Right cardiac atrium (tissue), 5 donors: ENCODE data around the gene IFITM5. TPM values are rescaled to one million over a fixed set of nuclear protein-coding genes. Genes with fewer than 3 reads are reported as not detected.

Experiments
- ATAC-seq, 2 donors: fragments of 200-7000 bp; cut with Tn5 transposase; one replicate each; pipeline versions ENCODE4 v1.8.0 to v1.9.1; 2020; ENCODE audit warnings: moderate library complexity in 2 of 2, mild to moderate bottlenecking in 1 of 2
- DNase-seq, 3 donors: peaks; one replicate each; pipeline ENCODE4 v3.0.0-alpha.2; 2020
- H3K27ac ChIP-seq: one replicate; pipeline ENCODE4 v1.5.1; 2013; ENCODE audit warnings: mild to moderate bottlenecking, low read length, control low read depth, moderate library complexity
- H3K27me3 ChIP-seq: one replicate; pipeline ENCODE4 v1.6.1; 2013; ENCODE audit not compliant: control insufficient read depth, insufficient read depth
- H3K4me1 ChIP-seq: one replicate; pipeline ENCODE4 v1.6.1; 2013; ENCODE audit warnings: low read length; ENCODE audit not compliant: control insufficient read depth, insufficient read depth
- H3K4me3 ChIP-seq: one replicate; pipeline ENCODE4 v1.5.1; 2013; ENCODE audit warnings: low read length, control low read depth
- H3K9me3 ChIP-seq: one replicate; pipeline ENCODE4 v1.6.1; 2013; ENCODE audit warnings: low read length; ENCODE audit not compliant: control insufficient read depth
- WGBS: extraction: QIAGEN DNeasy Blood & Tissue Kit; methylation state at CpG from one replicate; pipeline ENCODE4 v1.1.7; 2013; 5-methylcytosine and 5-hydroxymethylcytosine counted together
- intact Hi-C, 4 donors: fragments of 100-400 bp; cut with DNase I; formaldehyde crosslinking; loops; one replicate each; pipeline versions ENCODE4 v1.11.0 to v1.14.0; 2022 to 2023
- polyA plus RNA-seq: library from polyadenylated mRNA; stranded (reverse); fragments of 200-250 nt; gene quantifications from one replicate; pipeline ENCODE4 v1.2.3, GENCODE V29; 2013
- total RNA-seq, 4 donors: library from RNA; stranded (reverse); fragmentation: NEBNext Ultra II Directional; extraction: Animal tissue kit (Norgen Biotek cat#: 25700); gene quantifications; one replicate each; pipeline ENCODE4 v1.2.1, GENCODE V29; 2021
- donor health status: healthy with polysubstance abuse.
- donor health status: DM: no; HTN: yes; CAD: no.
- donor health status: DM: no; HTN: no; CAD: no.
- donor health status: DM: no; HTN: yes; CAD: no; lungs with severe emphysema.
- donor health status: DM: yes; HTN: yes; CAD: no.

IFITM5 gene
- total and polyA plus RNA-seq, 5 donors, result not detected

- no peaks in the 10 kb centered on the region for H3K27me3 ChIP-seq
- intact Hi-C loops, result no loop called here
- no peak overlapping the region for H3K27ac ChIP-seq
- WGBS, result 82% methylated on average over 29 of the region's 29 CpGs
- no peaks in the 10 kb centered on the region for H3K4me1 ChIP-seq
- ATAC-seq (no peak), DNase-seq (peak in 2 of 3 donors; percentile 42 to 46)
- H3K4me3 ChIP-seq, result no peak overlapping the region
- H3K9me3 ChIP-seq, result no peaks in the 10 kb centered on the region
Measured at GRCh38 chr11:285021-285893, 14.1 kb downstream of the IFITM5 start.

- WGBS, result 84% methylated on average over 24 of the region's 24 CpGs
- no peaks in the 10 kb centered on the region for H3K9me3 ChIP-seq
- ATAC-seq (no peak), DNase-seq (peak in 2 of 3 donors; percentile 44 to 56)
- no peak overlapping the region for H3K4me3 ChIP-seq
- no peaks in the 10 kb centered on the region for H3K27me3 ChIP-seq
- intact Hi-C loops, result no loop called here
- H3K27ac ChIP-seq, result no peak overlapping the region
- H3K4me1 ChIP-seq, result no peaks in the 10 kb centered on the region
Measured at GRCh38 chr11:284105-285020, 15.0 kb downstream of the IFITM5 start.

GRCh38 chr11:283405-284104, 15.8 kb downstream of the IFITM5 start:
- Histone ChIP-seq H3K4me1 (no peaks in the 10 kb centered on the region), H3K9me3 (no peaks in the 10 kb centered on the region), H3K27me3 (no peaks in the 10 kb centered on the region), H3K4me3 (no peak overlapping the region), H3K27ac (no peak overlapping the region)
- no peak for ATAC-seq
- DNase-seq, result no peak
- intact Hi-C loops, result no loop called here
- 84% methylated on average over 23 of the region's 23 CpGs for WGBS

- WGBS, result 62% methylated on average over 13 of the region's 13 CpGs
- H3K27me3 ChIP-seq, result no peaks in the 10 kb centered on the region
Measured at GRCh38 chr11:282630-283360, 16.5 kb downstream of the IFITM5 start.

GRCh38 chr11:282171-282570, 17.2 kb downstream of the IFITM5 start:
- H3K4me1 ChIP-seq, result no peaks in the 10 kb centered on the region
- no peak overlapping the region for H3K4me3 ChIP-seq
- DNase-seq (peak in 1 of 3 donors; percentile 27), ATAC-seq (no peak)
- intact Hi-C loops, result no loop called here
- 70% methylated on average over 4 of the region's 4 CpGs for WGBS
- H3K9me3 ChIP-seq, result no peaks in the 10 kb centered on the region
- no peak overlapping the region for H3K27ac ChIP-seq
- H3K27me3 ChIP-seq, result no peaks in the 10 kb centered on the region

More at GRCh38 chr11:282630-283360, 16.5 kb downstream of the IFITM5 start:
- intact Hi-C loops, result no loop called here
- Histone ChIP-seq H3K4me1 (no peaks in the 10 kb centered on the region), H3K4me3 (no peak overlapping the region), H3K27ac (no peak overlapping the region), H3K9me3 (no peaks in the 10 kb centered on the region)
- DNase-seq (no peak), ATAC-seq (no peak)

- H3K4me3 ChIP-seq, result no peak overlapping the region
- H3K9me3 ChIP-seq, result no peaks in the 10 kb centered on the region
- no peaks in the 10 kb centered on the region for H3K4me1 ChIP-seq
- no peaks in the 10 kb centered on the region for H3K27me3 ChIP-seq
- WGBS, result 32% methylated on average over 26 of the region's 26 CpGs
- H3K27ac ChIP-seq, result no peak overlapping the region
- DNase-seq (peak in 1 of 3 donors; percentile 41), ATAC-seq (no peak)
- intact Hi-C loops, result no loop called here
Measured at GRCh38 chr11:281486-282161, 17.7 kb downstream of the IFITM5 start.

- H3K4me3 ChIP-seq, result peak overlapping the region; percentile 5
- H3K4me1 ChIP-seq, result no peaks in the 10 kb centered on the region
- no peaks in the 10 kb centered on the region for H3K27me3 ChIP-seq
- H3K27ac ChIP-seq, result no peak overlapping the region
- DNase-seq (peak in 2 of 3 donors; percentile 51 to 55), ATAC-seq (no peak)
- no peaks in the 10 kb centered on the region for H3K9me3 ChIP-seq
- WGBS, result 8% methylated on average over 79 of the region's 79 CpGs
- intact Hi-C loops, result no loop called here
Measured at GRCh38 chr11:280706-281485, 18.4 kb downstream of the IFITM5 start.

- DNase-seq (peak in 2 of 3 donors; percentile 65 to 70), ATAC-seq (peak; percentile 17 to 34)
- H3K4me1 ChIP-seq, result no peaks in the 10 kb centered on the region
- WGBS, result 3% methylated on average over 85 of the region's 85 CpGs
- H3K27ac ChIP-seq, result no peak overlapping the region
- H3K27me3 ChIP-seq, result no peaks in the 10 kb centered on the region
- no peaks in the 10 kb centered on the region for H3K9me3 ChIP-seq
- intact Hi-C loops, result no loop called here
- H3K4me3 ChIP-seq, result peak overlapping the region; percentile 5
Measured at GRCh38 chr11:279966-280705, 19.2 kb downstream of the IFITM5 start.
